Gastroesophageal sphincter (tissue), 4 donors: ENCODE measurements around the gene TMEM198. TPM values are rescaled to one million over a fixed set of nuclear protein-coding genes. Genes with fewer than 3 reads are reported as not detected.

Experiments
- ATAC-seq: fragments of 150-250 bp; one replicate; pipeline ENCODE4 v1.9.1; 2016; ENCODE audit warnings: mild to moderate bottlenecking, moderate library complexity
- H3K27ac ChIP-seq, 4 donors: fragments of 200-600 bp; sonication (generic) in 3 of 4; 1 replicate in 3 of 4; 2 replicates in 1 of 4; pipeline ENCODE4 v1.5.1; 2016 to 2019
- H3K27me3 ChIP-seq: fragments of 200-600 bp; sonication (generic); one replicate; pipeline ENCODE4 v1.5.1; 2019
- H3K36me3 ChIP-seq, 2 donors: fragments of 200-600 bp; sonication (generic); one replicate each; pipeline ENCODE4 v1.5.1; 2019; ENCODE audit warnings: control low read depth in 1 of 2
- H3K4me1 ChIP-seq, 3 donors: fragments of 200-600 bp; sonication (generic); 1 replicate in 2 of 3; 2 replicates in 1 of 3; pipeline ENCODE4 v1.5.1; 2016 to 2019; ENCODE audit warnings: control low read depth in 2 of 3
- H3K4me3 ChIP-seq, 2 donors: fragments of 200-600 bp; sonication (generic); one replicate each; pipeline ENCODE4 v1.5.1; 2019; ENCODE audit warnings: mild to moderate bottlenecking in 1 of 2, moderate library complexity in 1 of 2
- H3K9me3 ChIP-seq, 3 donors: fragments of 200-600 bp; sonication (generic); one replicate each; pipeline ENCODE4 v1.5.1; 2017 to 2019; ENCODE audit warnings: control low read depth in 2 of 3
- CTCF ChIP-seq, 4 experiments: fragments of 200-600 bp in 2 of 4; fragments of 450-650 bp in 2 of 4; sonication (generic) in 1 of 4; IDR thresholded peaks; one replicate each; pipeline ENCODE4 v1.5.1; 2017 to 2019; ENCODE audit warnings: antibody characterized with exemption in 4 of 4, mild to moderate bottlenecking in 2 of 4, moderate library complexity in 2 of 4
- EP300 ChIP-seq: sonication (generic); formaldehyde crosslinking; IDR thresholded peaks from one replicate; pipeline ENCODE4 v1.6.1; 2017; ENCODE audit warnings: antibody characterized with exemption, mild to moderate bottlenecking
- POLR2A ChIP-seq, 2 donors: fragments of 450-650 bp; IDR thresholded peaks; one replicate each; pipeline ENCODE4 v1.6.1; 2017; ENCODE audit warnings: antibody characterized with exemption in 2 of 2, mild to moderate bottlenecking in 2 of 2, moderate library complexity in 1 of 2
- POLR2AphosphoS5 ChIP-seq: sonication (generic); formaldehyde crosslinking; IDR thresholded peaks from one replicate; pipeline ENCODE4 v1.6.1; 2017; ENCODE audit warnings: antibody characterized with exemption
- WGBS, 2 donors: methylation state at CpG; one replicate each; pipeline ENCODE4 v1.1.5; 2018; ENCODE audit warnings: low coverage in 1 of 2; 5-methylcytosine and 5-hydroxymethylcytosine counted together
- total RNA-seq, 4 donors: library from RNA; depleted of rRNA; stranded (reverse); fragments of >200 nt; gene quantifications; one replicate each; pipeline ENCODE4 v1.1.0, GENCODE V29; 2016

TMEM198 gene
- total RNA-seq, 4 donors from 2014 or later: 1.6 to 9.5 (median 4.1) TPM

DNA sequence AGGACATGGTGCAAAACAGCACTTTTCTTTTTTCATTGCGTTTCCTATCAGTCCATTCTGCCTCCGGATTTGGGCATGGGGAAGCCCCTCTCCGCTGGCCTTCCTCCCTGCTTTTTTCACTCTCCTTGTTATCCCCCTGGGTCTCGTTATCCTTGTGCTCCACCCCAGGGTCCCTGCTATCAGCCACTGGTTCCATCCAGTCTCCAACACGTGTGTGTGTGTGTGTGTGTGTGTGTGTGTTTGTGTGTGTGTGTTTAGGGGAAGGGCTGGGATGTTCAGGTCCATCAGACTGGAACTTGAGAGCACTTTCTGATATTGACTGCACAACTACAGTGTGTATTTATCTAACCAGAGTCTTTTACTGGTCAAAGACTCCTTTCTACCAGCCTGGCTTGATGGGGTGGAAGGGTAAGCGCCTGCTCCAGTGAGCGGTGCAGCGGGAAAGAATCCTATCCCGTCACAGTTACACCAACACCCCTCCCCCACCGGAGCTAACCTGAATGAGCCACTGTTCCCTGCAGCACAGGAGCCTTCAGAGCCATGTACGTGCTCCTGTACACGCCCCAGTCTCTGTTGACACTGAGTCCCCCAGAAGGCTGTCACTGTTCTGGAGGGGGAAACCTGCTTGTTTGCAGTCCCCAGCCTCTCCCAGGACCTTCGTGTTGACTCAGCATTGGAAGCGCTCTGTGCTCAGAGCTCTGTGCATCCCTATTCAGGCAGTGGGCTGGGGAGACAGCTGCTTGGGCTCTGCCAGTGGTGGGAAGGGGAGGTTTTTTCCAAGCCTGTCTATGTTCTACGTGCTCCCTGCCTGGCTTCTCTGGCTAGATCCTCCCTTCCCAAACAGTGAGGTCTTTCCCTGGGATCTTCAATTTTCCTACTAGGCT, 32.9 kb downstream of the TMEM198 start:
- Histone ChIP-seq H3K4me3 (no peak overlapping the region), H3K27ac (no peak overlapping the region), H3K9me3 (no peaks in the 10 kb centered on the region), H3K36me3 (no peaks in the 10 kb centered on the region), H3K4me1 (peaks cover 0 to 6% (median 0%) of the 10 kb centered on the region in 3 donors), H3K27me3 (peaks cover 52% of the 10 kb centered on the region)
- no peak for TF ChIP-seq CTCF (IDR thresholded peaks at IDR 0.05)
- no peak for TF ChIP-seq EP300
- TF ChIP-seq POLR2AphosphoS5: no peak
- 16 to 24% methylated on average over 6 to 10 of the region's 15 CpGs for WGBS, 2 donors
- ATAC-seq: no peak

- peaks cover 54% of the 10 kb centered on the region for H3K27me3 ChIP-seq
- H3K36me3 ChIP-seq: no peaks in the 10 kb centered on the region
Observed at GRCh38 chr2:219578811-219579613, 35.2 kb downstream of the TMEM198 start.

GRCh38 chr2:219581346-219581745, 37.5 kb downstream of the TMEM198 start:
- ATAC-seq: no peak
- H3K4me3 ChIP-seq: no peak overlapping the region
- H3K9me3 ChIP-seq: no peaks in the 10 kb centered on the region
- peaks cover 45% of the 10 kb centered on the region for H3K27me3 ChIP-seq
- H3K36me3 ChIP-seq: no peaks in the 10 kb centered on the region
- H3K27ac ChIP-seq: no peak overlapping the region
- TF ChIP-seq POLR2A (IDR thresholded peaks at IDR 0.05) (no peak), CTCF (IDR thresholded peaks at IDR 0.05) (no peak), EP300 (no peak), POLR2AphosphoS5 (no peak)
- no peaks in the 10 kb centered on the region for H3K4me1 ChIP-seq
- WGBS, 2 donors: 92% methylated on average over 2 of the region's 2 CpGs; no CpG with 5 or more reads in 1 of the 2 donors

More at GRCh38 chr2:219578811-219579613, 35.2 kb downstream of the TMEM198 start:
- Histone ChIP-seq H3K4me1 (no peaks in the 10 kb centered on the region), H3K4me3 (no peak overlapping the region), H3K9me3 (no peaks in the 10 kb centered on the region), H3K27ac (no peak overlapping the region)
- 75 to 83% methylated on average over 5 to 8 of the region's 8 CpGs for WGBS, 2 donors
- TF ChIP-seq POLR2A (IDR thresholded peaks at IDR 0.05): no peak
- ATAC-seq: peak; percentile 22

DNA sequence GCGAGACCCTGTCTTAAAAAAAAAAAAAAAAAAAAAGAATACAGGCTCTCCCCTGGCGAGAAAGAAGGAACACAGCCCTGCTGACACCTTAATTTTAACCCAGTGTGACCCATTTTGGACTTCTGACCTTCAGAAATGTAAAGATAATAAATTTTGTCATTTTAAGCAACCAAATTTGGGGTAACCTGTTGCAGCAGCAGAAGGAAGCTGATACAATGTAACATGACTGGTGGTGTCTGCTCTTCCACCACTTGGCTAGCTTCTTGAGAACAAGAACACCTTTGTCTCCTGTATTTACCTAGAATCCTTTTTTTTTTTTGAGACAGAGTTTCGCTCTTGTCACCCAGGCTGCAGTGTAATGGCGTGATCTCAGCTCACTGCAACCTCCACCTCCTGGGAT, 47.3 kb downstream of the TMEM198 start:
- TF ChIP-seq EP300 (no peak), POLR2AphosphoS5 (no peak)
- Histone ChIP-seq H3K36me3 (no peaks in the 10 kb centered on the region), H3K27ac (no peak overlapping the region), H3K9me3 (no peaks in the 10 kb centered on the region), H3K27me3 (peaks cover under 1% of the 10 kb centered on the region), H3K4me3 (no peak overlapping the region), H3K4me1 (no peaks in the 10 kb centered on the region)
- no peak for ATAC-seq
- 59 to 67% methylated on average over 3 of the region's 4 CpGs for WGBS, 2 donors

GRCh38 chr2:219592736-219593135, 48.9 kb downstream of the TMEM198 start:
- H3K9me3 ChIP-seq: no peaks in the 10 kb centered on the region
- peaks cover 0 to 10% (median 9%) of the 10 kb centered on the region in 3 donors for H3K4me1 ChIP-seq
- H3K36me3 ChIP-seq: no peaks in the 10 kb centered on the region
- ATAC-seq: no peak
- 49 to 61% methylated on average over 5 to 6 of the region's 6 CpGs for WGBS, 2 donors
- no peak for TF ChIP-seq EP300
- no peak for TF ChIP-seq POLR2AphosphoS5
- TF ChIP-seq POLR2A (IDR thresholded peaks at IDR 0.05): no peak
- no peak overlapping the region for H3K27ac ChIP-seq
- no peaks in the 10 kb centered on the region for H3K27me3 ChIP-seq
- H3K4me3 ChIP-seq: no peak overlapping the region

DNA sequence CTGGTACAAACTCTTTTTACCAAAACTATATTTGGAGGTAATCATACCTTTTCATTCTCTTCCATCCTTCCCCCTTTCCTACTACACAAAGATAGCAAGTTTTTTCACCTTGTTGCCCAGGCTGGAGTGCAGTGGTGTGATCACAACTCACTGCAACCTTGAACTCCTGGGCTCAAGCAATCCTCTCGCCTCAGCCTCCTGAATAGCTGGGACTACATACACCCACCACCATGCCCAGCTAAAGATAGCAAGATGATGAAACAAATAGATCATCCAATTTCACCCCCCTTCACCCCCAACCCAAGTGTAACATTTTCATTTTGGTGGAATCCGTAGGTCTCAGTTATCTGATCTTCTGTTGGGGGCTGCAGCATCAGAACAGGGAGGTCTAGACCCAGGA, 49.3 kb downstream of the TMEM198 start:
- WGBS, 2 donors: 90 to 100% methylated on average over 1 to 2 of the region's 2 CpGs
- no peaks in the 10 kb centered on the region for H3K9me3 ChIP-seq
- peaks cover 0 to 10% (median 9%) of the 10 kb centered on the region in 3 donors for H3K4me1 ChIP-seq
- H3K27ac ChIP-seq: no peak overlapping the region
- ATAC-seq: no peak
- no peak overlapping the region for H3K4me3 ChIP-seq
- no peaks in the 10 kb centered on the region for H3K36me3 ChIP-seq
- no peaks in the 10 kb centered on the region for H3K27me3 ChIP-seq
- TF ChIP-seq POLR2AphosphoS5 (no peak), CTCF (IDR thresholded peaks at IDR 0.05) (no peak), POLR2A (IDR thresholded peaks at IDR 0.05) (no peak)
